Activated CD8-positive, alpha-beta T cell treated with anti-CD3 and anti-CD28 coated beads for 36 hours (primary cell): ENCODE data around the gene SLC16A6. TPM values are rescaled to one million over a fixed set of nuclear protein-coding genes. Genes with fewer than 3 reads are reported as not detected.

Experiments
- ATAC-seq: fragments of 200-7000 bp; cut with Tn5 transposase; one replicate; pipeline ENCODE4 v1.10.0; 2021; ENCODE audit warnings: mild to moderate bottlenecking, moderate library complexity
- CTCF ChIA-PET: fragments of 350-600 bp; sonication (Branson Sonifier 250); formaldehyde crosslinking; loops from one replicate; lab custom pipeline; 2021; ENCODE audit warnings: antibody characterized with exemption; lab: Charles Lee
- POLR2A ChIA-PET: fragments of 350-600 bp; sonication (Branson Sonifier 250); formaldehyde crosslinking; loops from one replicate; lab custom pipeline; 2021; ENCODE audit warnings: antibody characterized with exemption; lab: Charles Lee
- DNase-seq: peaks from one replicate; pipeline ENCODE4 v3.0.0-alpha.2; 2020
- H3K27ac Mint-ChIP-seq: one replicate; pipeline ENCODE4 v1.8.0; 2021; ENCODE audit warnings: mild to moderate bottlenecking, mixed read lengths
- H3K27me3 Mint-ChIP-seq: one replicate; pipeline ENCODE4 v1.8.0; 2021; ENCODE audit warnings: mixed read lengths
- H3K36me3 Mint-ChIP-seq: one replicate; pipeline ENCODE4 v1.8.0; 2021; ENCODE audit warnings: low read depth, mixed read lengths
- H3K4me1 Mint-ChIP-seq: one replicate; pipeline ENCODE4 v1.8.0; 2021; ENCODE audit warnings: low read depth, mixed read lengths
- H3K4me3 Mint-ChIP-seq: one replicate; pipeline ENCODE4 v1.8.0; 2021; ENCODE audit warnings: mild to moderate bottlenecking, moderate library complexity, mixed read lengths
- H3K9me3 Mint-ChIP-seq: one replicate; pipeline ENCODE4 v1.8.0; 2021; ENCODE audit warnings: mixed read lengths
- CTCF ChIP-seq: fragments of 200-600 bp; IDR thresholded peaks from one replicate; pipeline ENCODE4 v1.8.0; 2022; ENCODE audit warnings: antibody characterized with exemption, mild to moderate bottlenecking
- intact Hi-C: fragments of 100-400 bp; cut with micrococcal nuclease; formaldehyde crosslinking; loops from one replicate; pipeline ENCODE4 v1.10.0; 2022
- total RNA-seq, 2 experiments: library from RNA; stranded (reverse); gene quantifications; one replicate each; pipeline ENCODE4 v1.2.3, GENCODE V29; 2021

The SLC16A6 gene
- total RNA-seq, 2 experiments from 2014 or later, result 2.3 to 2.8 TPM

GRCh38 chr17:68306819-68307218, 15.9 kb upstream of the SLC16A6 start:
- Mint-ChIP-seq H3K36me3 (peaks cover 5% of the 10 kb centered on the region), H3K27me3 (no peaks in the 10 kb centered on the region), H3K27ac (no peak overlapping the region), H3K4me3 (no peak overlapping the region), H3K9me3 (no peaks in the 10 kb centered on the region), H3K4me1 (peaks cover 26% of the 10 kb centered on the region)
- POLR2A ChIA-PET, result interaction anchor here (1.2 kb wide), 1 partner anchor 16 kb away, joined by 3 read pairs; the partner anchor contains the start of genes ARSG and SLC16A6
- DNase-seq, result no peak
- intact Hi-C loops, result no loop called here
- CTCF ChIA-PET, result interaction anchor here (1.2 to 2.1 kb wide), 3 partner anchors 10 to 100 kb away, joined by 3 to 5 read pairs (median 4); no protein-coding TSS in a partner anchor
- ATAC-seq, result no peak
- no peak for TF ChIP-seq CTCF

DNA sequence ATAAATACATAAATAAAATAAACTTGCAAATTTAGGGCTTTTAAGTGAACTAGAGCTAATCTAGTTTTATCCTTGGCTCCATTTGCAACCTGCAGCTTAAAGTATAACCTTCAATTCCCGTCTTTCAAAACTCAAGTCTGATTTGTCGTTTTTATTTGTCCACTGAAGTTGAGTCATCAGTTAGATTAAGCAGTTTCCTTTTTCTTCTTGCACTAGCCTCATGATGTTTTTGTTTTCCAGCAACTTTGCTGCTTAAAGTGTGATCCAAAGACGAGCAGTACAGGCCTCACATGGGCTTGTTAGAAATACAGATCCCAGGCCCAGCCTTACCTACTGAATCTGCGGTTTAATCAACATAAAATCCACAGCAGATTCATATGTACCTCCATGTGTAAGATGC, 14.2 kb upstream of the SLC16A6 start:
- H3K27me3 Mint-ChIP-seq, result no peaks in the 10 kb centered on the region
- ChIA-PET CTCF (no interaction called here), POLR2A (interaction anchor here (1.1 to 1.2 kb wide), 2 partner anchors 13 to 14 kb away, joined by 3 to 4 read pairs; partner anchors contain the start of gene SLC16A6)
- TF ChIP-seq CTCF, result no peak
- H3K36me3 Mint-ChIP-seq, result peaks cover 4% of the 10 kb centered on the region
- intact Hi-C loops, result no loop called here
- no peaks in the 10 kb centered on the region for H3K9me3 Mint-ChIP-seq
- H3K27ac Mint-ChIP-seq, result no peak overlapping the region
- ATAC-seq (no peak), DNase-seq (no peak)
- H3K4me1 Mint-ChIP-seq, result peaks cover 12% of the 10 kb centered on the region
- no peak overlapping the region for H3K4me3 Mint-ChIP-seq

DNA sequence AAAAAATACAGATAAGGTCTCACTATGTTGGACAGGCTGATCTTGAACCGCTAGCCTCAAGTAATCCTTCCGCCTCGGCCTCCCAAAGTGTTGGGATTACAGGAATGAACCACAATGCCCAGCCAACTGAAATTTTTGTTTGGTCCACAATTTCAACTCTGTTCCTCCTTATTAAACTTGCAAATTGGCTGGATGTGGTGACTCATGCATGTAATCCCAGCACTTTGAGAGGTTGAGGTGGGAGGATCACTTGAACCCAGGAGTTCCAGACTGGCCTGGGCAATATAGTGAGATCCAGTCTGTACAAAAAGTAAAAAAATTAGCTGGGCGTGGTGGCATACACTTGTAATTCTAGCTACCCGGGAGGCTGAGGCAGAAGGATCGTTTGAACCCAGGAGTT, 13.8 kb upstream of the SLC16A6 start:
- no peak for TF ChIP-seq CTCF
- H3K27me3 Mint-ChIP-seq, result no peaks in the 10 kb centered on the region
- POLR2A ChIA-PET, result interaction anchor here (1.1 to 1.2 kb wide), 2 partner anchors 12 to 14 kb away, joined by 3 to 4 read pairs; partner anchors contain the start of gene SLC16A6
- no peak overlapping the region for H3K27ac Mint-ChIP-seq
- ATAC-seq (no peak), DNase-seq (no peak)
- peaks cover 8% of the 10 kb centered on the region for H3K4me1 Mint-ChIP-seq
- intact Hi-C loops, result no loop called here
- H3K36me3 Mint-ChIP-seq, result peaks cover 4% of the 10 kb centered on the region
- CTCF ChIA-PET, result no interaction called here
- H3K4me3 Mint-ChIP-seq, result no peak overlapping the region
- H3K9me3 Mint-ChIP-seq, result no peaks in the 10 kb centered on the region

GRCh38 chr17:68302666-68303065, 11.7 kb upstream of the SLC16A6 start:
- ATAC-seq (no peak), DNase-seq (no peak)
- H3K36me3 Mint-ChIP-seq, result no peaks in the 10 kb centered on the region
- H3K27me3 Mint-ChIP-seq, result no peaks in the 10 kb centered on the region
- CTCF ChIA-PET, result no interaction called here
- H3K9me3 Mint-ChIP-seq, result no peaks in the 10 kb centered on the region
- H3K27ac Mint-ChIP-seq, result no peak overlapping the region
- H3K4me3 Mint-ChIP-seq, result no peak overlapping the region
- intact Hi-C loops, result no loop called here
- no peak for TF ChIP-seq CTCF
- H3K4me1 Mint-ChIP-seq, result peaks cover 9% of the 10 kb centered on the region
- POLR2A ChIA-PET, result interaction anchor here (1.7 kb wide), 1 partner anchor 10 kb away, joined by 6 read pairs; no protein-coding TSS in a partner anchor

DNA sequence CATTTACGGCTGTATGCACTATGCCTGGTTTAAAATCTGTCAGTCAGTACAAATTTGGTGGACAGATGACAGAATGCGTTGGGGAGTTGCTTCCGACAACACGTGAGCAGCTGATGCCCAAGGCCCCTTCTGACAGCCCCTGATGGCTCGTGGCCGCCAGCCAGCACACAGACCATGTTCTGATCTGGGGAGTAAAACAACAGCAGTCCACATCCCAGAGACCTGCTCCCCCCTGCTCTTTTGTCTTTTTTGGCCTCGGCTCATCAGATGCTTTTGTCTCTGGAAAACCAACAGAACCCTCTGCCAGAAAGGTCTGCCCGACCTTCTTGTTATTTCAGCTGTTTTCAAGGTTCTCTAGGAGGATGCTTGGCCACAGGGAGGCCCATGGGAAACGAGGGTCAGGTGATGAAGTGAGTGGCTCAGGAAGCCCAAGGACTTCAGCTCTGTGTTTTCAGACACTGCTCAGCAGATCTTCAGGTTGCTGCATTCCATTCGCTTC, 11.2 kb upstream of the SLC16A6 start:
- intact Hi-C loops, result no loop called here
- Mint-ChIP-seq H3K4me1 (peaks cover 12% of the 10 kb centered on the region), H3K27ac (no peak overlapping the region), H3K27me3 (no peaks in the 10 kb centered on the region), H3K9me3 (no peaks in the 10 kb centered on the region), H3K36me3 (no peaks in the 10 kb centered on the region), H3K4me3 (no peak overlapping the region)
- DNase-seq (no peak), ATAC-seq (no peak)
- POLR2A ChIA-PET, result no interaction called here
- no peak for TF ChIP-seq CTCF
- CTCF ChIA-PET, result no interaction called here
